HPDE6-E6E7 (cell line): Measurements from ENCODE around the gene SLC6A20.
"Not testable (repeated sequence)": the region's sequence is repeated elsewhere in the genome, so short reads cannot be mapped to it uniquely, and the experiment has no call there.

Experiments
- DNase-seq: peaks from one replicate; pipeline ENCODE4 v3.0.0; 2011; ENCODE audit warnings: missing footprints; ENCODE audit errors: extremely low spot score

Gene SLC6A20

DNA sequence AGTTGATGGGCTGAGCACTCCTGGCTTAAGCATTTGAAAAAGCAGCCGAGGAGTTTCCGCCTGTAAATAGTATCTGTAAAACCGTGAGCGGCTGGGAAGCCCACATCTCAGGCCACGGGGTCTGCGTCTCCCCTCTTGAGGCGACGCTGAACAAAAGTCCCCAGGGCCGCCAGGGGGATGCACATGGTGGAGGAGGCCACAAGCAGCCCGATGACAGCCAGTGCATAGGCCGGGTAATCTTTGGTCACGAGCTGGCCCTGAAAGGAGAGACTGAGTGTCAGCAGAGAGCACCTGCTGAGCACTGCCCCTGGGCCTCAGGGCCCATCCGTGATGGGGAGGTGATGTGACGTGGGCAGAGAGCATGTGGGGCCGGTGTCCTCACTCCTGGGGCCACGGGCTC lies 37.5 kb downstream of the SLC6A20 start:
- no peak for DNase-seq

GRCh38 chr3:45757141-45757540 lies 39.2 kb downstream of the SLC6A20 start:
- not testable (repeated sequence) for DNase-seq

- no peak for DNase-seq
Measured at GRCh38 chr3:45756055-45756454, 40.3 kb downstream of the SLC6A20 start.

GRCh38 chr3:45754461-45754860 lies 41.9 kb downstream of the SLC6A20 start:
- no peak for DNase-seq

DNA sequence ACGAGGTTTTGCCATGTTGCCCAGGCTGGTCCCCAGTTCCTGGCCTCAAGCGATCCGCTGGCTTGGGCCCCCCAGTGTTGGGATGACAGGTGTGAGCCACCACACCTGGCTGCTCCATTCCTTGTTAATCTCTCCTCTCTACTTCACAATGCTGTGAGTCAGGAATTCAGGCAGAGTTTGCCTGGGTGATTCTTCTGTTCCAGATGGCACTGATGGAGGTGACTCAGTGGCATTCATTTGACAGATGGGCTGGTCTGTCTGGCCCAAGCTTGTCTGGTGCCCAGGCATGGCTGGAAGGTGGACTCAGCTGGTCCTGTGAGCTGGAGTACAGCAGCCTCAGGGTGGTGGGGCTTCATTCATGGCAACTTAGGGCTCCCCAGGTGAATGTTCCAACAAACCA lies 43.2 kb downstream of the SLC6A20 start:
- DNase-seq = no peak

- DNase-seq = no peak
Measured at GRCh38 chr3:45751537-45752242, 44.6 kb downstream of the SLC6A20 start.

GRCh38 chr3:45749880-45750279 lies 46.5 kb downstream of the SLC6A20 start:
- no peak for DNase-seq

GRCh38 chr3:45749036-45749600 lies 47.2 kb downstream of the SLC6A20 start:
- DNase-seq = not testable (repeated sequence)

GRCh38 chr3:45748068-45748467 lies 48.3 kb downstream of the SLC6A20 start:
- no peak for DNase-seq

GRCh38 chr3:45746777-45747622 lies 49.3 kb downstream of the SLC6A20 start:
- no peak for DNase-seq

DNA sequence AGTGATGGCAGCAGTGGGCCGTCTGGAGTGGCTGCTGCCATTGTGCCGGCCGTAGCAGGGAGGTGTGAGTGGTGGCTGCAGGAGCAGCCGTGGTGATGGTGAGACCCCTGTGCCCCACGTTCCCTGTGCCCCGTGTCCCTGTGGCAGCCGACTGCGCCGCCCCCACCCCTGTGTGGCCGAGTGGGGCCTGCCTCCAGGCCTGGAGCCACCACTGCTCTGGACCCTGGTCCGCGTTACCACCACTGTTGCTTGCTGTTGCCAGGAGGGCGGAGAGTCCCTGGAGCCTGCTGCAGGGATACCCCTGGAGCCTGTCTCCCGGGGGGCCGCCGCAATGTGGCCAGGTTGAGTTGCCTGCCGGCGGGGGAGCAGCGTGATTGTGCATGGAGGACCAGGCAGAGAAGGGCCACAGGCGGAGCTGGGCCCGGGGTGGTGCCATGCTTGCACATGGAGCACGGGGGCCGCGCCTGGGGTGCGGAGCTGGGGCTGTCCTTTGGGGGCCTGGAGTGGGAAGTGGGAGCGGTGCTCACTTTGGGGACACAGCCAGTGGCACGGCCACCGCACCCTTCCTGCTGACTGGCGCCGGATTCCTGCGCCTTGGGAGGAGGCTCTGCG lies 50.1 kb downstream of the SLC6A20 start:
- DNase-seq = no peak

GRCh38 chr3:45742461-45743089 lies 53.8 kb downstream of the SLC6A20 start:
- no peak for DNase-seq

DNA sequence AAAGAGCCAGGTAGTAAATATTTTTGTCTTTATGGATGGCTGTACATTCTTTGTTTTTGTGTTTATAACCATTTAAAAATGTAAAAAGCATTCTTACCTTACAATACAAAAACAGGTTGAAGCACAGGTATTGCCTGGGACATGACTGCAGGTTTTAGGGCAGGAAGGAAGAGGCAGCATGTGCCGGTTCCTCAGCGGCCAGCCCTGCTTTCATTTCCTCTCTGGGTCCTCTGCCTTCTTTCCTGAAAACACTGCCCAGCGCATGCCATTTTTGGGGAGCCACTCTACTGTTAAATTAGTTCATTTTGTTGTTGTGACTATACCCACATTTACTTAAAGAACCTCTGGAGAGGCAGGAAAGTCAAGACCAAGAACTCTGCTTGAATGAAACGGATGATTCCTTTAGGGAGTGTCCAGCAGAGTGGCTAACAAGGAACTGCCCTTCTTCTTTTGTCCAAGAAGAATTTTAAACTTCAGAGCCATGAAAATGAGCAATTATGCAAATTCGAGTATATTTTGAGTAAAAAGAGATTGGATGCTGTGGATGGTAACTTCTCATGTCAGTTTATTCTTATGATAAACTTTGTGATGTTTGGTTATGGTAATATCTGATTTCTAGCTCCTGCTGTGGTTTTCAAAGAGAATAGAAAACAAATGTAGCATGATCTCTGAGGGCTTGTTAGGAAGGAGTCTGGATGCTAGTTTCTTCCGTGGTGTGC lies 54.4 kb downstream of the SLC6A20 start:
- DNase-seq = no peak

GRCh38 chr3:45741247-45741646 lies 55.1 kb downstream of the SLC6A20 start:
- no peak for DNase-seq

- DNase-seq = no peak
Measured at GRCh38 chr3:45739991-45740390, 56.3 kb downstream of the SLC6A20 start.

DNA sequence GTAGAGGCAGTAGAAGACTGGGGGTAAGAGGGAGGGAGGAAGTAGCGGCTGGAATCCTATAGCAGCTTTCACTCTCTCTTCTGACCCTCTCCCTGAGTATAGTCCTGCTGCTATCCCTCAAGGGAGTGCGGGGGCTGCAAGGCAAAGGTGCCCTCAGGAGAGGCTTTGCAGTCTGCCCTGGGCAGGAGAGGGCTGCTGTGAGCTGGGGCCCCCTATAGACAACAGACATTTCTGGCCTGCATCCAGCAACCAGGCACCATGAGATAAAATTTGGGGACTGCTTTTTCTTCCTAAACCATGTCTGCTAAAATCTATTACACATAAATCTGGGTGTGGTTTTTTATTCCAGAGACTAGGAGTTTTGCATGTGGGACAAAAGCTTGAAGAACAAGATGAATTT lies 59.1 kb downstream of the SLC6A20 start:
- no peak for DNase-seq

GRCh38 chr3:45736707-45737106 lies 59.6 kb downstream of the SLC6A20 start:
- DNase-seq = no peak

- no peak for DNase-seq
Measured at GRCh38 chr3:45730409-45731154, 65.8 kb downstream of the SLC6A20 start.

DNA sequence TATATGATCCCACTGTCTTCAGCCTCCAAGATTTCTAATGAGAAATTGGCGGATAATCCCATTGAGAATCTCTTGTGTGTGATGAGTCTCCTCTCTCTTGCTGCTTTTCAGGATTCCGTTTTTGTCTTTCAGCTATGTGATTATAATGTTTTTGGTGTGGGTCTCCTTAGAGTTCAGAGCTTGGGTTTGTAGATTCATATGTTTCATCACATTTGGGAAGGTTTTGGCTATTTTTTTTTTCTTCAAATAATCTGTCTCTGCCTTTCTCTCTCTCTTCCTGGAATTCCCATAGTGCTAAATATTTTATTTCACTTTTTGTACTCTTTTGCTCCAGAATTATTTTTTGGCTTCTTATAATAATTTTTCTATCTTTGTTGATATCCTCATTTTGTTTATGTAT lies 66.7 kb downstream of the SLC6A20 start:
- DNase-seq = no peak

GRCh38 chr3:45724911-45725310 lies 71.4 kb downstream of the SLC6A20 start:
- no peak for DNase-seq
